Airway epithelial cell (primary cell): Measurements from ENCODE around the gene CABP5. TPM values are rescaled to one million over a fixed set of nuclear protein-coding genes. Genes with fewer than 3 reads are reported as not detected.

Experiments
- total RNA-seq: library from RNA; depleted of rRNA; stranded (reverse); fragments of >200 nt; gene quantifications from 2 replicates; pipeline ENCODE4 v1.2.3, GENCODE V29; 2015

CABP5 gene
- not detected in 2 replicates for total RNA-seq

DNA sequence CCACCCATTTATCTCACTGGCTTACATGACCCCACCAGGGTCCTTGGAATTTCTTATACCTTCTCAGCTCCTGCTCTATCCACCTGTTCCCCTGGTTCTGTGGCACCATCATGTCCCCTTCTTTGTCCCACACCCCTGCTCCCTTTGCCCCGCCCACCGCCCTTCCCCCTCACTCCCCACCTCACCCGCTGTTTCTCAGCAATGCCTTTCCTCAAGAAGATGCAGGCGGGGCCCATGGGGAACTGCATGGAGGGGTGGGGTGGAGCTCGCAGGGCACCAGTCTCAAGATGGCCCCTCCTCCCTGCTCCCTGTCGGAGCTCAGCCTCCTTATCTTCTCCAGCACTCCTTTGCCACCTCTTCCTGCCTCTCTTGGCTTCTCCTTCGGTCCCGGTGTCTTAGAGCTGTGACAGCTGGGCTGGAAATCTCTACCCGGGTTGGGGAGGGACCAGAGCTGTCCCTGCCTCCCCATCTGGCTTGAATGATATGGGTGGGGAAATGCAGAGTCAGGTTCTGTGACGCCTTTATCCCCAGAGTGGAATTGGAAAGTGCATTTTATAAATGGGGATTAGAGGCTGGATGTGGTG lies at the start of gene CABP5:
Gene CABP5 (minus strand): TSS at position 405 of the 584 bp plus-strand sequence. CDS start 157 bp downstream, at position 248.

DNA sequence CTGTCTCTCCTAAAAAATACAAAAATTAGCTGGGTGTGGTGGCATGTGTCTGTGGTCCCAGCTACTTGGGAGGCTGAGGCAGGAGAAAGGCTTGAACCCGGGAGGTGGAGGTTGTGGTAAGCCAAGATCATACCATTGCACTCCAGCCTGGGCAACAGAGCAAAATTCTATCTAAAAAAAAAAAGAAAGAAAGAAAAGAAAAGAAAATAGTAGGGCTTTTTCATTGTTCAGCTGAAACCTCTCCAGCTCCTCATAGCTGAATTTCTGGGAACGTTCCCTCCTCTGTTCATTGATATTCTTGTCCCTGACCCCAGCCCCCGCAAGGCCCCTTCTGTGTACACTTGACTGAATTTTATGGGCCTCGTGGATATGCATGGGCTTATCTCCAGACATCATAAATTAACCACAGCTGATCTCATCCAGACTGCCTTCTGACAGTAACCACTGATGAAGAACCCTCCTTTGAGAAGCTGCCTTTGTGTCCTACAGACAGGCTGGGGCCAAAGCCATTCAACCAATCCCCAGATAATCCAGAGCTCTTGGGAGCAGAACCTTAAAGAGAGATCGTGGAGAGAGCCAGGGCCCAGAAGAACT lies 49.6 kb downstream of the CABP5 start, which contains the start of gene ELSPBP1:
Gene ELSPBP1 (plus strand): TSS at position 424 of the 594 bp plus-strand sequence. CDS start 14,036 bp downstream, outside the sequence.

DNA sequence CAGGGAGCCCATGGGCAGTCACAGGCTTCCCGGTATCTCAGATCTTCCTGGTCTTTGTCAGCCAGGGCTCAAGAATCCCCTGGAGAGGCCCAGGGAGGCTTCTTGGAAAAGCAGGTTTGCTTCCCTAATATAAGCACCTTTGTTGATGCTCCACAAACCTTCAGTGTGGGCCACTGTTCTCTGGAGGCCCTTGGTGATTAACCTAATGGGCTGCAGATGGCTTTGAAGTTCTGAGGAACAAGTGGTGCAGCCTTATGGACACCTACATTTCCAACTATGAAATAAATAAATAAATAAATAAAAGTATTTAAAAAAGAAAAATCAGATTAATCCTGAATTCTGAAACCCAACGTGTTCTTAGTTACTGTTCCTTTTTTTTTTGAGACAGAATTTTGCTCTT lies 51.8 kb downstream of the CABP5 start, which contains the start of gene BSPH1:
Gene BSPH1 (minus strand): TSS at position 101 of the 400 bp plus-strand sequence. CDS start 89 bp downstream, at position 12.

Other genes starting within 250 kb of the CABP5 start
- gene TPRX1, start 239.5 kb downstream of the CABP5 start, total RNA-seq, result not detected in 2 replicates
- gene CRX, start 222.1 kb downstream of the CABP5 start, total RNA-seq, result not detected in 2 replicates
- not detected in 2 replicates for gene TPRX2, start 184.8 kb downstream of the CABP5 start, total RNA-seq
- not detected in 2 replicates for gene SULT2A1, start 157.8 kb downstream of the CABP5 start, total RNA-seq
- not detected in 2 replicates for gene BSPH1, start 51.9 kb downstream of the CABP5 start, total RNA-seq
- gene ELSPBP1, start 49.4 kb downstream of the CABP5 start, total RNA-seq, result not detected in 2 replicates
- 0.56 TPM in 1 of 2 replicates, not detected in the other for gene PLA2G4C, start 66.7 kb upstream of the CABP5 start, total RNA-seq
- gene LIG1, start 126.3 kb upstream of the CABP5 start, total RNA-seq, result 37.2 and 72.2 TPM in 2 replicates
- gene ZSWIM9, start 126.6 kb upstream of the CABP5 start, total RNA-seq, result 1.7 and 2.0 TPM in 2 replicates
- gene CARD8, start 211.8 kb upstream of the CABP5 start, total RNA-seq, result 4.5 and 8.3 TPM in 2 replicates
- 0.21 and 0.46 TPM in 2 replicates for gene ZNF114, start 226.0 kb upstream of the CABP5 start, total RNA-seq